ENCODE results near the gene SERINC5.

The SERINC5 gene

DNA sequence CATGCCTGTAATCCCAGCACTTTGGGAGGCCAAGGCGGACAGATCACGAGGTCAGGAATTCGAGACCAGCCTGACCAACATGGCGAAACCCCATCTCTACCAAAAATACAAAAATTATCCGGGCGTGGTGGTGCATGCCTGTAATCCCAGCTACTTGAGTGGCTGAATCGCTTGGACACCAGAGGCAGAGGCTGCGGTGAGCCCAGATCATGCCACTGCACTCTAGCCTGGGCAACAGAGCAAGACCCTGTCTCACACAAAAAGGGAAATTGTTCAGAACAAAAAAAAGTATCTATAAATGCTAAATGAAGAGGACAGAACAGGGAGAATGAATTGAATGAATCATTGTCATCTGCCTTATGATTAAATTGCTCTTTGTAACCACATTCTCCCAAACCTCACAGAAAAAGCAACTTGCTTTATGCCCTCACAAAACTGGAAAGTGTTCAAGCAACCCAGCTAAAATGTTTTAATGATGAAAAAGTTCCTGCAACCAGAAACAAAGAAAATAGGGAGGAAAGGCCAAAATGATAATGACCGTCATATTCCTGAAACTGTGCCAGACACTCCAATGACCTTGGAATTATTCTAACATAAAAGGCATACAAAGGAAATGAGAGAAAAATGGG is 83.7 kb downstream of the SERINC5 start:
- no peak overlapping the region for H3K18ac ChIP-seq (ENCODE audit: low read length)
- no peak overlapping the region for H3K27ac ChIP-seq (replicated peaks; ENCODE audit: low read length)
- no peak overlapping the region for H2BK12ac ChIP-seq (ENCODE audit: low read length)
- WGBS, 2 donors (ENCODE audit: extremely low coverage in 2 of 2, insufficient read length in 2 of 2, insufficient replicate concordance in 1 of 2) = no CpG with 5 or more reads among the region's 9 CpGs
- H3K9me3 ChIP-seq (replicated peaks in 1 of 2; ENCODE audit: control insufficient read depth in 2 of 2, insufficient read depth in 1 of 2, low read depth in 1 of 2, low read length in 2 of 2) = no peaks in the 10 kb centered on the region
- no peak for DNase-seq (ENCODE audit: low spot score)
- H2AFZ ChIP-seq (ENCODE audit: low read length) = no peak overlapping the region
- no peak overlapping the region for H4K91ac ChIP-seq (ENCODE audit: low read depth, low read length, poor library complexity)
- H3K36me3 ChIP-seq (replicated peaks in 1 of 2; ENCODE audit: control insufficient read depth in 2 of 2, insufficient read depth in 2 of 2, low read length in 2 of 2) = peaks cover 0 to 6% of the 10 kb centered on the region in 2 donors
- no peak overlapping the region for H3K4ac ChIP-seq (ENCODE audit: low read length)
- no peak overlapping the region for H2BK120ac ChIP-seq (ENCODE audit: low read depth, low read length)
- no peak overlapping the region for H4K8ac ChIP-seq (ENCODE audit: low read depth, low read length)
- H3K79me1 ChIP-seq (ENCODE audit: low read depth, low read length) = no peaks in the 10 kb centered on the region
- no peak overlapping the region for H2BK15ac ChIP-seq (ENCODE audit: low read length)
- H2BK5ac ChIP-seq (ENCODE audit: low read length) = no peak overlapping the region
- no peak overlapping the region for H3K4me2 ChIP-seq (ENCODE audit: insufficient read depth, low read length, poor library complexity, severe bottlenecking)
- no peak overlapping the region for H3K23ac ChIP-seq (ENCODE audit: low read depth, low read length, poor library complexity)
- H2AK5ac ChIP-seq (ENCODE audit: low read depth, low read length) = no peak overlapping the region
- H3K4me3 ChIP-seq (ENCODE audit: low read length in 2 of 2) = no peak overlapping the region
- H3K4me1 ChIP-seq (ENCODE audit: control insufficient read depth in 2 of 2, insufficient read depth in 1 of 2, low read depth in 1 of 2, low read length in 2 of 2) = peaks cover 4 to 12% of the 10 kb centered on the region in 2 donors
- no peak overlapping the region for H3K14ac ChIP-seq (ENCODE audit: low read length)
- no peak overlapping the region for H3K9ac ChIP-seq (ENCODE audit: low read depth, low read length, poor library complexity)
- no peaks in the 10 kb centered on the region for H3K27me3 ChIP-seq (ENCODE audit: control insufficient read depth in 3 of 3, insufficient read depth in 3 of 3, low read depth in 1 of 3, low read length in 3 of 3)

GRCh38 chr5:80170117-80170535 is 85.7 kb downstream of the SERINC5 start:
- Histone ChIP-seq H3K27me3 (ENCODE audit: control insufficient read depth in 3 of 3, insufficient read depth in 3 of 3, low read depth in 1 of 3, low read length in 3 of 3) (no peaks in the 10 kb centered on the region), H4K8ac (ENCODE audit: low read depth, low read length) (no peak overlapping the region), H3K36me3 (replicated peaks in 1 of 2; ENCODE audit: control insufficient read depth in 2 of 2, insufficient read depth in 2 of 2, low read length in 2 of 2) (peaks cover 0 to 7% of the 10 kb centered on the region in 2 donors), H3K27ac (replicated peaks; ENCODE audit: low read length) (no peak overlapping the region), H2AFZ (ENCODE audit: low read length) (no peak overlapping the region), H3K4me3 (ENCODE audit: low read length in 2 of 2) (no peak overlapping the region), H3K4me2 (ENCODE audit: insufficient read depth, low read length, poor library complexity, severe bottlenecking) (no peak overlapping the region), H2BK5ac (ENCODE audit: low read length) (no peak overlapping the region), H4K91ac (ENCODE audit: low read depth, low read length, poor library complexity) (no peak overlapping the region), H2BK15ac (ENCODE audit: low read length) (no peak overlapping the region), H2BK12ac (ENCODE audit: low read length) (no peak overlapping the region), H3K4me1 (ENCODE audit: control insufficient read depth in 2 of 2, insufficient read depth in 1 of 2, low read depth in 1 of 2, low read length in 2 of 2) (peaks cover 4 to 12% of the 10 kb centered on the region in 2 donors), H2AK5ac (ENCODE audit: low read depth, low read length) (no peak overlapping the region), H3K18ac (ENCODE audit: low read length) (no peak overlapping the region), H3K9me3 (replicated peaks in 1 of 2; ENCODE audit: control insufficient read depth in 2 of 2, insufficient read depth in 1 of 2, low read depth in 1 of 2, low read length in 2 of 2) (no peaks in the 10 kb centered on the region), H2BK120ac (ENCODE audit: low read depth, low read length) (no peak overlapping the region), H3K14ac (ENCODE audit: low read length) (no peak overlapping the region), H3K4ac (ENCODE audit: low read length) (no peak overlapping the region), H3K9ac (ENCODE audit: low read depth, low read length, poor library complexity) (no peak overlapping the region), H3K79me1 (ENCODE audit: low read depth, low read length) (no peaks in the 10 kb centered on the region), H3K23ac (ENCODE audit: low read depth, low read length, poor library complexity) (no peak overlapping the region)
- DNase-seq (ENCODE audit: low spot score) = no peak
- no CpG with 5 or more reads among the region's 2 CpGs for WGBS, 2 donors (ENCODE audit: extremely low coverage in 2 of 2, insufficient read length in 2 of 2, insufficient replicate concordance in 1 of 2)

- H3K79me1 ChIP-seq (ENCODE audit: low read depth, low read length) = no peaks in the 10 kb centered on the region
- H3K18ac ChIP-seq (ENCODE audit: low read length) = no peak overlapping the region
- H3K9ac ChIP-seq (ENCODE audit: low read depth, low read length, poor library complexity) = no peak overlapping the region
- no peak overlapping the region for H4K8ac ChIP-seq (ENCODE audit: low read depth, low read length)
- H3K4me1 ChIP-seq (ENCODE audit: control insufficient read depth in 2 of 2, insufficient read depth in 1 of 2, low read depth in 1 of 2, low read length in 2 of 2) = peaks cover under 1 to 2% of the 10 kb centered on the region in 2 donors
- H3K4ac ChIP-seq (ENCODE audit: low read length) = no peak overlapping the region
- H3K14ac ChIP-seq (ENCODE audit: low read length) = no peak overlapping the region
- H2AK5ac ChIP-seq (ENCODE audit: low read depth, low read length) = no peak overlapping the region
- no peak overlapping the region for H2BK5ac ChIP-seq (ENCODE audit: low read length)
- H3K23ac ChIP-seq (ENCODE audit: low read depth, low read length, poor library complexity) = no peak overlapping the region
- no peak for DNase-seq (ENCODE audit: low spot score)
- H2BK120ac ChIP-seq (ENCODE audit: low read depth, low read length) = no peak overlapping the region
- H3K4me2 ChIP-seq (ENCODE audit: insufficient read depth, low read length, poor library complexity, severe bottlenecking) = no peak overlapping the region
- whole genome bisulfite sequencing, 2 donors (ENCODE audit: extremely low coverage in 2 of 2, insufficient read length in 2 of 2, insufficient replicate concordance in 1 of 2) = no CpG with 5 or more reads among the region's 8 CpGs
- H3K36me3 ChIP-seq (replicated peaks in 1 of 2; ENCODE audit: control insufficient read depth in 2 of 2, insufficient read depth in 2 of 2, low read length in 2 of 2) = peaks cover 0 to 5% of the 10 kb centered on the region in 2 donors
- no peak overlapping the region for H3K4me3 ChIP-seq (ENCODE audit: low read length in 2 of 2)
- no peak overlapping the region for H2BK12ac ChIP-seq (ENCODE audit: low read length)
- H4K91ac ChIP-seq (ENCODE audit: low read depth, low read length, poor library complexity) = no peak overlapping the region
- H2BK15ac ChIP-seq (ENCODE audit: low read length) = no peak overlapping the region
- H3K27me3 ChIP-seq (ENCODE audit: control insufficient read depth in 3 of 3, insufficient read depth in 3 of 3, low read depth in 1 of 3, low read length in 3 of 3) = no peaks in the 10 kb centered on the region
- H3K27ac ChIP-seq (replicated peaks; ENCODE audit: low read length) = no peak overlapping the region
- no peak overlapping the region for H2AFZ ChIP-seq (ENCODE audit: low read length)
- H3K9me3 ChIP-seq (replicated peaks in 1 of 2; ENCODE audit: control insufficient read depth in 2 of 2, insufficient read depth in 1 of 2, low read depth in 1 of 2, low read length in 2 of 2) = no peaks in the 10 kb centered on the region
Measured at GRCh38 chr5:80168388-80169028, 87.3 kb downstream of the SERINC5 start.

- H3K27ac ChIP-seq (replicated peaks; ENCODE audit: low read length) = no peak overlapping the region
- WGBS, 2 donors (ENCODE audit: extremely low coverage in 2 of 2, insufficient read length in 2 of 2, insufficient replicate concordance in 1 of 2) = no CpG with 5 or more reads among the region's 3 CpGs
Measured at GRCh38 chr5:80165452-80165851, 90.4 kb downstream of the SERINC5 start.

More at GRCh38 chr5:80165452-80165851, 90.4 kb downstream of the SERINC5 start:
- no peak overlapping the region for H2AFZ ChIP-seq (ENCODE audit: low read length)
- H3K23ac ChIP-seq (ENCODE audit: low read depth, low read length, poor library complexity) = no peak overlapping the region
- H3K14ac ChIP-seq (ENCODE audit: low read length) = no peak overlapping the region
- no peak overlapping the region for H2BK12ac ChIP-seq (ENCODE audit: low read length)
- no peak overlapping the region for H3K4me2 ChIP-seq (ENCODE audit: insufficient read depth, low read length, poor library complexity, severe bottlenecking)
- H2BK15ac ChIP-seq (ENCODE audit: low read length) = no peak overlapping the region
- peaks cover 0 to 2% of the 10 kb centered on the region in 2 donors for H3K9me3 ChIP-seq (replicated peaks in 1 of 2; ENCODE audit: control insufficient read depth in 2 of 2, insufficient read depth in 1 of 2, low read depth in 1 of 2, low read length in 2 of 2)
- H3K18ac ChIP-seq (ENCODE audit: low read length) = no peak overlapping the region
- no peak overlapping the region for H2AK5ac ChIP-seq (ENCODE audit: low read depth, low read length)
- H2BK120ac ChIP-seq (ENCODE audit: low read depth, low read length) = no peak overlapping the region
- H3K79me1 ChIP-seq (ENCODE audit: low read depth, low read length) = no peaks in the 10 kb centered on the region
- no peaks in the 10 kb centered on the region for H3K27me3 ChIP-seq (ENCODE audit: control insufficient read depth in 3 of 3, insufficient read depth in 3 of 3, low read depth in 1 of 3, low read length in 3 of 3)
- H3K4me1 ChIP-seq (ENCODE audit: control insufficient read depth in 2 of 2, insufficient read depth in 1 of 2, low read depth in 1 of 2, low read length in 2 of 2) = no peaks in the 10 kb centered on the region
- H4K8ac ChIP-seq (ENCODE audit: low read depth, low read length) = no peak overlapping the region
- H3K4ac ChIP-seq (ENCODE audit: low read length) = no peak overlapping the region
- no peak for DNase-seq (ENCODE audit: low spot score)
- H3K36me3 ChIP-seq (replicated peaks in 1 of 2; ENCODE audit: control insufficient read depth in 2 of 2, insufficient read depth in 2 of 2, low read length in 2 of 2) = peaks cover 0 to 6% of the 10 kb centered on the region in 2 donors
- no peak overlapping the region for H3K9ac ChIP-seq (ENCODE audit: low read depth, low read length, poor library complexity)
- no peak overlapping the region for H4K91ac ChIP-seq (ENCODE audit: low read depth, low read length, poor library complexity)
- H2BK5ac ChIP-seq (ENCODE audit: low read length) = no peak overlapping the region
- no peak overlapping the region for H3K4me3 ChIP-seq (ENCODE audit: low read length in 2 of 2)

Measured in neuronal stem cell (in vitro differentiated cells).